T-helper 2 cell treated with Interferon-gamma antibody and Interleukin-4, amounts not matched to agents 5 μg/mL and 100 μg/mL, for 36 hours (primary cell): ENCODE data around the gene PCDH1.
"Not testable (repeated sequence)": the region's sequence is repeated elsewhere in the genome, so short reads cannot be mapped to it uniquely, and the experiment has no call there.

ENCODE experiments used
- DNase-seq: peaks from one replicate; pipeline ENCODE4 v3.0.0; 2021; ENCODE audit warnings: low spot score
- H3K27ac Mint-ChIP-seq: one replicate; pipeline ENCODE4 v1.8.0; 2021; ENCODE audit warnings: mild to moderate bottlenecking, mixed read lengths
- H3K27me3 Mint-ChIP-seq: one replicate; pipeline ENCODE4 v1.8.0; 2021; ENCODE audit warnings: low read depth, mixed read lengths
- H3K36me3 Mint-ChIP-seq: one replicate; pipeline ENCODE4 v1.8.0; 2021; ENCODE audit warnings: low read depth, mixed read lengths
- H3K4me1 Mint-ChIP-seq: one replicate; pipeline ENCODE4 v1.8.0; 2021; ENCODE audit warnings: low read depth, mixed read lengths
- H3K4me3 Mint-ChIP-seq: one replicate; pipeline ENCODE4 v1.8.0; 2022; ENCODE audit warnings: mild to moderate bottlenecking, moderate library complexity, mixed read lengths
- H3K9me3 Mint-ChIP-seq: one replicate; pipeline ENCODE4 v1.8.0; 2021; ENCODE audit warnings: mixed read lengths

Gene PCDH1

GRCh38 chr5:141909212-141909611 is 31.0 kb upstream of the PCDH1 start:
- DNase-seq, result no peak
- H3K27ac Mint-ChIP-seq, result no peak overlapping the region
- peaks cover 3% of the 10 kb centered on the region for H3K4me1 Mint-ChIP-seq
- H3K9me3 Mint-ChIP-seq, result no peaks in the 10 kb centered on the region
- peaks cover 25% of the 10 kb centered on the region for H3K27me3 Mint-ChIP-seq
- peaks cover 3% of the 10 kb centered on the region for H3K36me3 Mint-ChIP-seq
- no peak overlapping the region for H3K4me3 Mint-ChIP-seq

GRCh38 chr5:141908796-141909195 is 30.6 kb upstream of the PCDH1 start:
- DNase-seq, result no peak
- Mint-ChIP-seq H3K27ac (no peak overlapping the region), H3K4me1 (peaks cover 3% of the 10 kb centered on the region), H3K4me3 (no peak overlapping the region), H3K9me3 (no peaks in the 10 kb centered on the region), H3K36me3 (peaks cover 3% of the 10 kb centered on the region), H3K27me3 (peaks cover 28% of the 10 kb centered on the region)

- Mint-ChIP-seq H3K27me3 (peaks cover 17% of the 10 kb centered on the region), H3K27ac (no peak overlapping the region), H3K4me3 (no peak overlapping the region), H3K36me3 (no peaks in the 10 kb centered on the region), H3K9me3 (no peaks in the 10 kb centered on the region), H3K4me1 (no peaks in the 10 kb centered on the region)
- DNase-seq, result no peak
Observed at GRCh38 chr5:141906972-141907371, 28.8 kb upstream of the PCDH1 start.

GRCh38 chr5:141906517-141906916 is 28.3 kb upstream of the PCDH1 start:
- H3K4me3 Mint-ChIP-seq, result no peak overlapping the region
- H3K27ac Mint-ChIP-seq, result no peak overlapping the region
- no peak for DNase-seq
- no peaks in the 10 kb centered on the region for H3K36me3 Mint-ChIP-seq
- H3K9me3 Mint-ChIP-seq, result no peaks in the 10 kb centered on the region
- H3K27me3 Mint-ChIP-seq, result peaks cover 17% of the 10 kb centered on the region
- H3K4me1 Mint-ChIP-seq, result no peaks in the 10 kb centered on the region

GRCh38 chr5:141904551-141904950 is 26.3 kb upstream of the PCDH1 start:
- no peaks in the 10 kb centered on the region for H3K9me3 Mint-ChIP-seq
- DNase-seq, result no peak
- H3K27ac Mint-ChIP-seq, result no peak overlapping the region
- no peaks in the 10 kb centered on the region for H3K36me3 Mint-ChIP-seq
- no peaks in the 10 kb centered on the region for H3K4me1 Mint-ChIP-seq
- H3K4me3 Mint-ChIP-seq, result no peak overlapping the region
- peaks cover 17% of the 10 kb centered on the region for H3K27me3 Mint-ChIP-seq

- no peaks in the 10 kb centered on the region for H3K4me1 Mint-ChIP-seq
- H3K4me3 Mint-ChIP-seq, result no peak overlapping the region
- H3K9me3 Mint-ChIP-seq, result no peaks in the 10 kb centered on the region
- H3K27ac Mint-ChIP-seq, result no peak overlapping the region
- H3K27me3 Mint-ChIP-seq, result peaks cover 14% of the 10 kb centered on the region
- DNase-seq, result no peak
- no peaks in the 10 kb centered on the region for H3K36me3 Mint-ChIP-seq
Observed at GRCh38 chr5:141903261-141903660, 25.1 kb upstream of the PCDH1 start.

GRCh38 chr5:141902015-141902814 is 24.0 kb upstream of the PCDH1 start:
- H3K36me3 Mint-ChIP-seq, result no peaks in the 10 kb centered on the region
- peaks cover 14% of the 10 kb centered on the region for H3K27me3 Mint-ChIP-seq
- H3K27ac Mint-ChIP-seq, result no peak overlapping the region
- H3K4me1 Mint-ChIP-seq, result no peaks in the 10 kb centered on the region
- no peak for DNase-seq
- no peaks in the 10 kb centered on the region for H3K9me3 Mint-ChIP-seq
- no peak overlapping the region for H3K4me3 Mint-ChIP-seq

- no peaks in the 10 kb centered on the region for H3K9me3 Mint-ChIP-seq
- no peak for DNase-seq
- H3K4me1 Mint-ChIP-seq, result no peaks in the 10 kb centered on the region
- H3K27me3 Mint-ChIP-seq, result peaks cover 19% of the 10 kb centered on the region
- H3K36me3 Mint-ChIP-seq, result no peaks in the 10 kb centered on the region
- no peak overlapping the region for H3K4me3 Mint-ChIP-seq
- H3K27ac Mint-ChIP-seq, result no peak overlapping the region
Observed at GRCh38 chr5:141898448-141899049, 20.3 kb upstream of the PCDH1 start.

- H3K4me1 Mint-ChIP-seq, result no peaks in the 10 kb centered on the region
- no peaks in the 10 kb centered on the region for H3K9me3 Mint-ChIP-seq
- DNase-seq, result no peak
- H3K27ac Mint-ChIP-seq, result no peak overlapping the region
- no peak overlapping the region for H3K4me3 Mint-ChIP-seq
- H3K36me3 Mint-ChIP-seq, result no peaks in the 10 kb centered on the region
- H3K27me3 Mint-ChIP-seq, result peaks cover 18% of the 10 kb centered on the region
Observed at GRCh38 chr5:141897425-141897824, 19.2 kb upstream of the PCDH1 start.

- H3K4me3 Mint-ChIP-seq, H3K4me1 Mint-ChIP-seq, H3K9me3 Mint-ChIP-seq, H3K27ac Mint-ChIP-seq, DNase-seq, H3K36me3 Mint-ChIP-seq: not testable (repeated sequence)
- H3K27me3 Mint-ChIP-seq, result peaks cover 21% of the 10 kb centered on the region
Observed at GRCh38 chr5:141890429-141890828, 12.2 kb upstream of the PCDH1 start.

- no peaks in the 10 kb centered on the region for H3K36me3 Mint-ChIP-seq
- H3K4me1 Mint-ChIP-seq, result no peaks in the 10 kb centered on the region
- H3K27ac Mint-ChIP-seq, result no peak overlapping the region
- peaks cover 28% of the 10 kb centered on the region for H3K27me3 Mint-ChIP-seq
- DNase-seq, result no peak
- H3K9me3 Mint-ChIP-seq, result no peaks in the 10 kb centered on the region
- no peak overlapping the region for H3K4me3 Mint-ChIP-seq
Observed at GRCh38 chr5:141889282-141889871, 11.2 kb upstream of the PCDH1 start.

GRCh38 chr5:141883892-141884318 is 5.7 kb upstream of the PCDH1 start:
- H3K27ac Mint-ChIP-seq, result no peak overlapping the region
- DNase-seq, result no peak
- H3K4me1 Mint-ChIP-seq, result peaks cover 11% of the 10 kb centered on the region
- H3K27me3 Mint-ChIP-seq, result peaks cover 64% of the 10 kb centered on the region
- no peak overlapping the region for H3K4me3 Mint-ChIP-seq
- peaks cover 2% of the 10 kb centered on the region for H3K36me3 Mint-ChIP-seq
- no peaks in the 10 kb centered on the region for H3K9me3 Mint-ChIP-seq

- peak; percentile 16 for DNase-seq
- Mint-ChIP-seq H3K4me1 (peaks cover 13% of the 10 kb centered on the region), H3K27ac (no peak overlapping the region), H3K4me3 (no peak overlapping the region), H3K9me3 (no peaks in the 10 kb centered on the region), H3K27me3 (peaks cover 69% of the 10 kb centered on the region), H3K36me3 (peaks cover 2% of the 10 kb centered on the region)
Observed at GRCh38 chr5:141883184-141883891, 5.1 kb upstream of the PCDH1 start.

GRCh38 chr5:141882594-141883183 is 4.5 kb upstream of the PCDH1 start:
- no peak for DNase-seq
- Mint-ChIP-seq H3K9me3 (no peaks in the 10 kb centered on the region), H3K4me1 (peaks cover 13% of the 10 kb centered on the region), H3K27me3 (peaks cover 72% of the 10 kb centered on the region), H3K27ac (no peak overlapping the region), H3K36me3 (peaks cover 2% of the 10 kb centered on the region), H3K4me3 (no peak overlapping the region)
